Measurements from ENCODE around the gene BICC1. TPM values are rescaled to one million over a fixed set of nuclear protein-coding genes. Genes with fewer than 3 reads are reported as not detected.
A peak's percentile ranks its signal among the peaks of the same experiment; 100 is the strongest.

Gene BICC1
- total RNA-seq, 1 donor from 2014 or later = 15.2 TPM

DNA sequence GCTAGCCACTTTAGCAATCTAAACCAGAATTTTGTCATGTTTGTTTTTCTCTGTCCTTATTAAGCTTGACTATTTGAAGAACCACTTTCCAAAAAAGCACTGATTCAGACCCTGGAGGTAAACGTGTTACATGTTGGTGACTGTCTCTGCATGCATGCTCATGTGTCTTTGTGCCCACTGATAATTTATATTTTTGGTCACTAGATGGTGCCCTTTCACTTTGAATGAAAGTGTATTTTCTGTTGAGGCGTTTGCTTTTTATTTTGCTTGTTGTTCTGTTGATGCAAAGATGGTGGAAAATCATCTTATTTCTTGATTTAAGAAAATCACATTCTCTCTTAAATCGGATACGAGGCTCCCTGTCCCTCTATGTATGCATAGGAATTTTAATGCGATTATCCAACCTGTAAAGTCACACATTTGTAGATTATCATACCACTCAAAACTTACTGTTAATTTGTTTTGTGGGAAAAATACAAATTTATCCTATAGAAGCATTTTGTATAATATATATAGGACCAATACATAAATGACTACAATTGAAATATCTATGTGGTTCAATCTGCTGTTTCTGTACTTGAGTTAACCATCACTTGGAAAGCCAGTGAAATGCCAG lies 269.3 kb downstream of the BICC1 start:
- TF ChIP-seq, protein P1, sequence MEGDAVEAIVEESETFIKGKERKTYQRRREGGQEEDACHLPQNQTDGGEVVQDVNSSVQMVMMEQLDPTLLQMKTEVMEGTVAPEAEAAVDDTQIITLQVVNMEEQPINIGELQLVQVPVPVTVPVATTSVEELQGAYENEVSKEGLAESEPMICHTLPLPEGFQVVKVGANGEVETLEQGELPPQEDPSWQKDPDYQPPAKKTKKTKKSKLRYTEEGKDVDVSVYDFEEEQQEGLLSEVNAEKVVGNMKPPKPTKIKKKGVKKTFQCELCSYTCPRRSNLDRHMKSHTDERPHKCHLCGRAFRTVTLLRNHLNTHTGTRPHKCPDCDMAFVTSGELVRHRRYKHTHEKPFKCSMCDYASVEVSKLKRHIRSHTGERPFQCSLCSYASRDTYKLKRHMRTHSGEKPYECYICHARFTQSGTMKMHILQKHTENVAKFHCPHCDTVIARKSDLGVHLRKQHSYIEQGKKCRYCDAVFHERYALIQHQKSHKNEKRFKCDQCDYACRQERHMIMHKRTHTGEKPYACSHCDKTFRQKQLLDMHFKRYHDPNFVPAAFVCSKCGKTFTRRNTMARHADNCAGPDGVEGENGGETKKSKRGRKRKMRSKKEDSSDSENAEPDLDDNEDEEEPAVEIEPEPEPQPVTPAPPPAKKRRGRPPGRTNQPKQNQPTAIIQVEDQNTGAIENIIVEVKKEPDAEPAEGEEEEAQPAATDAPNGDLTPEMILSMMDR (conservative IDR thresholded peaks at IDR 0.05) = peak; percentile 83
- no peak for DNase-seq (ENCODE audit: extremely low spot score, unreplicated experiment)
- peaks cover 4% of the 10 kb centered on the region for H3K36me3 Mint-ChIP-seq
- H3K27ac Mint-ChIP-seq = peak overlapping the region; percentile 29
- no peaks in the 10 kb centered on the region for H3K27me3 Mint-ChIP-seq
- no peaks in the 10 kb centered on the region for H3K9me3 Mint-ChIP-seq
- H3K4me3 Mint-ChIP-seq = no peak overlapping the region
- H3K4me1 Mint-ChIP-seq (ENCODE audit: unreplicated experiment) = peaks cover 28% of the 10 kb centered on the region

GRCh38 chr10:58782876-58783851 lies 270.5 kb downstream of the BICC1 start:
- peaks cover 20% of the 10 kb centered on the region for H3K4me1 Mint-ChIP-seq (ENCODE audit: unreplicated experiment)
- no peak overlapping the region for H3K27ac Mint-ChIP-seq
- H3K9me3 Mint-ChIP-seq = no peaks in the 10 kb centered on the region
- TF ChIP-seq, protein P1 (conservative IDR thresholded peaks at IDR 0.05) = no peak
- peak overlapping the region; percentile 17 for H3K4me3 Mint-ChIP-seq
- no peaks in the 10 kb centered on the region for H3K27me3 Mint-ChIP-seq
- peaks cover 13% of the 10 kb centered on the region for H3K36me3 Mint-ChIP-seq
- DNase-seq (ENCODE audit: extremely low spot score, unreplicated experiment) = no peak

DNA sequence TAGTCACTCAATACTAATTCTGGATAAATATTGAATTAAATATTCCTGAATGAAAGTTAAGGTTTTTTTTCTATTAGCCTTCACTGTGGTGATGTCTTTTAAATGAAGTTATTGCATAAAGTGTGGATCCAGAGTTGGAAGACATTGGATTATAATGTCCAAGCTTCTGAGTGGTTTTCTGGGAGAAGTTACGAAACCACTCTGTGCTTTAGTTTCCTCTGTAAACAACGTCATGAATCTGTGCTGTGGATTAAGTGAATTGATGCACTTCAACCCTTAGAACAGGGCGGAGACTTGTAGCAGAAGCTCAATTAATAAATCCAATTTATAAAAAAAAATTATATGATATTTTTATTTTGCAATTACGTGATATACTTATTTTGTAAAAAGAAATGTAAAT lies 271.7 kb downstream of the BICC1 start:
- peaks cover 16% of the 10 kb centered on the region for H3K36me3 Mint-ChIP-seq
- no peak overlapping the region for H3K27ac Mint-ChIP-seq
- H3K27me3 Mint-ChIP-seq = no peaks in the 10 kb centered on the region
- H3K9me3 Mint-ChIP-seq = no peaks in the 10 kb centered on the region
- H3K4me1 Mint-ChIP-seq (ENCODE audit: unreplicated experiment) = peaks cover 20% of the 10 kb centered on the region
- H3K4me3 Mint-ChIP-seq = no peak overlapping the region
- no peak for DNase-seq (ENCODE audit: extremely low spot score, unreplicated experiment)
- TF ChIP-seq, protein P1 (conservative IDR thresholded peaks at IDR 0.05) = no peak

DNA sequence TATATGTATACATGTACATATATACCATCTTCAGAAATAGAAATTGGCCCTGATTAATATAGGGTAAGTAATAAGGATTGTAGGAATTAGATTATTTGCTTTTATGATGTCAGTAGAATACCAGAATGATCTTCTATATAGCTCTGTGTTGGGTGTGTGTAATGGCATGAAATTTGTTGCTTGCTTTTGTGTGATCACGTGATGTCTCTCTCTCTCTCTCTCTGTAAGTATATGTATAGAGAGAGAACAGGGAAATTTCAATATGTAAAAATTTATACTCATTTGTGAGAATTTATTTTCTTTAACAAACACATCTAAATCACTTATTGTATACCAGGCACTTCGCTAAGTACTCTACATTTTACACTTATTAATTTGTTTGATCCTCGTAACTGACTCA lies 272.7 kb downstream of the BICC1 start:
- Mint-ChIP-seq H3K9me3 (no peaks in the 10 kb centered on the region), H3K4me3 (no peak overlapping the region), H3K4me1 (ENCODE audit: unreplicated experiment) (peaks cover 20% of the 10 kb centered on the region), H3K27me3 (no peaks in the 10 kb centered on the region), H3K27ac (no peak overlapping the region), H3K36me3 (peaks cover 23% of the 10 kb centered on the region)
- no peak for DNase-seq (ENCODE audit: extremely low spot score, unreplicated experiment)
- TF ChIP-seq, protein P1 (conservative IDR thresholded peaks at IDR 0.05) = no peak

GRCh38 chr10:58791137-58791536 lies 278.5 kb downstream of the BICC1 start:
- Mint-ChIP-seq H3K4me1 (ENCODE audit: unreplicated experiment) (peaks cover 2% of the 10 kb centered on the region), H3K27ac (no peak overlapping the region), H3K27me3 (no peaks in the 10 kb centered on the region), H3K9me3 (no peaks in the 10 kb centered on the region), H3K4me3 (no peak overlapping the region), H3K36me3 (peaks cover 37% of the 10 kb centered on the region)
- no peak for DNase-seq (ENCODE audit: extremely low spot score, unreplicated experiment)
- TF ChIP-seq, protein P1 (conservative IDR thresholded peaks at IDR 0.05) = no peak

All from type B pancreatic cell (in vitro differentiated cells).